Measurements from ENCODE around the gene TMEM117.

TMEM117 gene

DNA sequence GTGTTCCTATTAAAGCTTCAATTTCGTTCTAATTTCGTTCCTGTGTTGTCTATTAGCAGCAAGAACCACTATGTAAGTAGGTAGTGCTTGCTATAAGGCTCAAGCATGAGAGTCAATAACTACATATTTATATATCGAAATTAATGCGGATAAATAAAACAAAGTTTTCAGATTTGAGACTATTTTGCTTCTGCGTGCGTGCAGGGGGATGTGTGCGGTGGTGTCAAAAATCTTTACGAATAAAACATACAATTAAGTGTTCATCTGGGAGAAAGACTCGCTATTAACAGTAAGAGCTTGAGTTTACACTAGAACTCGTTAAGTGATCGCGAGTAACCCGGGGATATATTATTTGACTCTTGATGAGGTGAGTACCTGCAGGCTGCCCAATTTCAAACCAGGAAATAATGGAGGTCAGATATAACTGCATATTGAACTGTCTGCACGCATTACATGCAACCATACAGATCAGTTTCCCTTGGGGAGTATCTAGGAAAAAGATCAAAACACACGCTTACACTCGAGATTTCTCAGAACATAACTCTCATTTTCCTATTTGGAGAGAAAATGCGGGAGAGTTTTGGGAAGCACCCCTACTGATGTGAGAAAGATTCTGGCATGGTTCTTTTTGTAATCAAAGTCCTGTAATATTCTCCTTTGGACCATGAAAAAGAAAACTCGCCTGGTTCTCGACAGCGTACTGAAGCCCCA, 30.6 kb upstream of the TMEM117 start:
- H3K4me3 ChIP-seq (ENCODE audit: low read depth, low read length): peak overlapping the region; percentile 97
- DNase-seq (ENCODE audit: low read depth): peak; percentile 42
- TF ChIP-seq POLR2A (IDR thresholded peaks at IDR 0.05; ENCODE audit: extremely low read depth, insufficient read length): no peak
- TF ChIP-seq, protein P1, sequence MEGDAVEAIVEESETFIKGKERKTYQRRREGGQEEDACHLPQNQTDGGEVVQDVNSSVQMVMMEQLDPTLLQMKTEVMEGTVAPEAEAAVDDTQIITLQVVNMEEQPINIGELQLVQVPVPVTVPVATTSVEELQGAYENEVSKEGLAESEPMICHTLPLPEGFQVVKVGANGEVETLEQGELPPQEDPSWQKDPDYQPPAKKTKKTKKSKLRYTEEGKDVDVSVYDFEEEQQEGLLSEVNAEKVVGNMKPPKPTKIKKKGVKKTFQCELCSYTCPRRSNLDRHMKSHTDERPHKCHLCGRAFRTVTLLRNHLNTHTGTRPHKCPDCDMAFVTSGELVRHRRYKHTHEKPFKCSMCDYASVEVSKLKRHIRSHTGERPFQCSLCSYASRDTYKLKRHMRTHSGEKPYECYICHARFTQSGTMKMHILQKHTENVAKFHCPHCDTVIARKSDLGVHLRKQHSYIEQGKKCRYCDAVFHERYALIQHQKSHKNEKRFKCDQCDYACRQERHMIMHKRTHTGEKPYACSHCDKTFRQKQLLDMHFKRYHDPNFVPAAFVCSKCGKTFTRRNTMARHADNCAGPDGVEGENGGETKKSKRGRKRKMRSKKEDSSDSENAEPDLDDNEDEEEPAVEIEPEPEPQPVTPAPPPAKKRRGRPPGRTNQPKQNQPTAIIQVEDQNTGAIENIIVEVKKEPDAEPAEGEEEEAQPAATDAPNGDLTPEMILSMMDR (IDR thresholded peaks at IDR 0.05; ENCODE audit: low read depth, low read length): peak; percentile 2
- TF ChIP-seq, protein P2, sequence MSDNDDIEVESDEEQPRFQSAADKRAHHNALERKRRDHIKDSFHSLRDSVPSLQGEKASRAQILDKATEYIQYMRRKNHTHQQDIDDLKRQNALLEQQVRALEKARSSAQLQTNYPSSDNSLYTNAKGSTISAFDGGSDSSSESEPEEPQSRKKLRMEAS (IDR thresholded peaks at IDR 0.05; ENCODE audit: low read depth, low read length): no peak

DNA sequence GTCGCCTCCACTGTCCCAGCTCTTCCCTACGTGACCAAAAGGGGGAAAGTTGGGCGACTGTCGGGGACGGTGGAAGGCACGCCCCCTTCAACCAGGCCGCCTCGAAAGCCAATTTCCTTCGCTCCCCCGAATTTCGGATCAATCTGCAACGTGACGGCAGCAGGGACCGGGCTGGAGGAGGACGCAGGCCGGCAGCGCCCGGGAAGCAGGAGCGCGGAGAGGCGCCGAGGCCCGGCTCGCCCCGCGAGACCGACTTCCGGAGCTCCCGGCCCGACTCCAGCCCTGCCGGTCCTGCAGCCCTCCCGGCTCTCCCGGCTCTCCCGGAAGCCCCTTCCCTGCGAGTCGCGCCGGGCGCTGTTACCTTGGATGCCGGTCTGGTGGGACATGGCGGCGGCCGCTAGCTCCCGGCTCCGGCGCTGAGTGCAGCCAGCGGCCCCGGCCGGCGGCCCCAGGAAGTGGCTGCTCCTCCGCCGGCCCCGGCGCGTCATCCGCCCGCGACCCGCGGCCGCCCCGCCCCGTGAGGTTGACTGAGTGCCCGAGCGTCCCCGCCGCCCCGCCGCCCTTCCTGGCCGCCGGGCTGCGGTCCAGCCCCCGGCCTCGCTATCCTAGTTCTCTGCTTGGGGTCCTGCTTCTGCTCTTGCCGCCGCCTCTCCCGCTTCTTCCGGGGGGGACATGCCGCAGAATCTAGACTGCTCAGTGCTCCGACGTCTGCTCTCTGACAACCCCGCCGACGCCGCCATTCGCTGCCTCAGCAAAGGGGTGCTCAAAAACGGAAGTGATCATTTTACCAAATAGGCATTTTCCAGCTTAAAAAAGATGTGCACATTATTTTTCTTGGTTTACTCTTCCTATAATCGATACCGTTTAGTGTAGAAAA, 29.8 kb upstream of the TMEM117 start, which contains the start of gene TWF1:
Gene TWF1 (minus strand): TSS at position 458 of the 877 bp plus-strand sequence. CDS start 72 bp downstream, at position 386.
- DNase-seq (ENCODE audit: low read depth): peak; percentile 92
- TF ChIP-seq POLR2A (IDR thresholded peaks at IDR 0.05; ENCODE audit: extremely low read depth, insufficient read length) (peak; percentile 89), MYC (IDR thresholded peaks at IDR 0.05; ENCODE audit: low read depth, low read length) (no peak; the same call in 1 of the 2 replicates)
- TF ChIP-seq, protein P2 (IDR thresholded peaks at IDR 0.05; ENCODE audit: low read depth, low read length): peak; percentile 4; the same call in 1 of the 2 replicates
- TF ChIP-seq, protein P1 (IDR thresholded peaks at IDR 0.05; ENCODE audit: low read depth, low read length): no peak
- peak within 1 kb of the TSS; percentile 97 for H3K4me3 ChIP-seq (ENCODE audit: low read depth, low read length)

DNA sequence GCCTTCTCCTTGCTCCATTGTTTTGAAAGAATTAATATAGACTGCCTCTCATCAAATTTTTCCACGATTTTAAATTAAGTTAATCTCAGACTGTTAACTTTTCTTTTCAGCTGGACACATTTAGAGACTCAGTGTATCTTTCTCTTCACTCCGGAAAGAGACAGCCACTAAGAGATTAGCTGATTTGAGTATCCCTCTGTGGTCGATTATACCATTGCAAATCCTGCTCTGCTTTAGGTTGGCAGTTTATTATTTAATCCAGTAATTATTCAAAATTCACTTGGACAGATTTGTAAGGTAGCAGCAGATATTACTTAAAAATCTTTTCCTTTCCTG, 29.2 kb upstream of the TMEM117 start:
- peak; percentile 31 for DNase-seq (ENCODE audit: low read depth)
- TF ChIP-seq MYC (IDR thresholded peaks at IDR 0.05; ENCODE audit: low read depth, low read length) (no peak), POLR2A (IDR thresholded peaks at IDR 0.05; ENCODE audit: extremely low read depth, insufficient read length) (no peak)
- TF ChIP-seq, protein P1 (IDR thresholded peaks at IDR 0.05; ENCODE audit: low read depth, low read length): no peak
- TF ChIP-seq, protein P2 (IDR thresholded peaks at IDR 0.05; ENCODE audit: low read depth, low read length): no peak
- H3K4me3 ChIP-seq (ENCODE audit: low read depth, low read length): peak overlapping the region; percentile 80

DNA sequence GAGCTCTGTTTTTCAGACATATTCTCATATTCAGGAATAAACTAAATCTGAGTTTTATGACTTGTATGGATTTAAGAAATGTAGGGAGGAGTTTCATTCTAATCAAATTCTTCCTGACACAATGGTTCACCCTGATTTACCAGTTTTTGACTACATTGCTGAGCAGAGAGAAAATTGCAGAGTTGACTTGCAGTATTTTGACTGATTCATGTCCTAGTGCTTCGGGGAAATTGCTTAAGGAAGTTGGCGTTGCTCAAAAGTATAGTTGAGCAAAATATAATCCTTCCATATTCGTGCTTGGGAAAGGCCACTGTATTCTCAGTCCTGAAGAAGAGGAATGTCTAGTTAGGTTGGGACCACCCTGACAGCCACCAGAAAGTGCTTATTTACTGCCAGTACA, 28.5 kb upstream of the TMEM117 start:
- TF ChIP-seq, protein P1 (IDR thresholded peaks at IDR 0.05; ENCODE audit: low read depth, low read length): no peak
- no peak for DNase-seq (ENCODE audit: low read depth)
- peak overlapping the region; percentile 80 for H3K4me3 ChIP-seq (ENCODE audit: low read depth, low read length)

DNA sequence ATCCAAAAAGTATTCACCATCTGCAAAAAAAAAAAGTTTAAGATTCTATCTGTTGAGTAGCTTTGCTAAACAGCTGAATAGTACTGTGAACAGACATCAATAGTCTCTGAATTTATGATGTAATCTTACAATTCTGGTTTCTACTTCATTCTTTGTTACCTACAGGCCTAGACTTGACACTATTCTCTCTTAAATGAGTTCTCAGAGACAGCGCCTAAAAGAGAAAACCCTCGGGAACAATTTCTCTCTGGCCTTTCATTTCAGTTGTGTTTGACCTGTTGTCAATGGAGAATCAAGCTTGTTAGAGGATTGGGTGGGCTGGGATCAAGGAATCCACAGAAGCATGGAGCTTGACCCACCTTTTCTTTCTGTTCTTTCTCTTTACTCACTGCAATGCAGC, 23.8 kb upstream of the TMEM117 start:
- TF ChIP-seq POLR2A (IDR thresholded peaks at IDR 0.05; ENCODE audit: extremely low read depth, insufficient read length) (no peak), MYC (IDR thresholded peaks at IDR 0.05; ENCODE audit: low read depth, low read length) (no peak)
- TF ChIP-seq, protein P1 (IDR thresholded peaks at IDR 0.05; ENCODE audit: low read depth, low read length): no peak
- TF ChIP-seq, protein P2 (IDR thresholded peaks at IDR 0.05; ENCODE audit: low read depth, low read length): no peak
- DNase-seq (ENCODE audit: low read depth): no peak
- no peak overlapping the region for H3K4me3 ChIP-seq (ENCODE audit: low read depth, low read length)

Data from NB4 (cell line).